GM18873 (cell line): ENCODE measurements around the gene TRIM65.

Experiments
- ATAC-seq: cut with Tn5 transposase; IDR thresholded peaks from one replicate; pipeline ENCODE4 v1.9.1; 2021; ENCODE audit warnings: mild to moderate bottlenecking, moderate library complexity, moderate number of reproducible peaks; ENCODE audit not compliant: unreplicated experiment, low FRiP score

The TRIM65 gene

GRCh38 chr17:75896415-75897159 is at the start of gene TRIM65:
Gene TRIM65, minus strand, starts transcription at chr17:75896951. Its CDS starts 14 bp downstream, at chr17:75896937.
- ATAC-seq = no peak

- no peak for ATAC-seq
These were observed 48.5 kb upstream of the TRIM65 start for GRCh38 chr17:75945211-75945610.

- ATAC-seq = no peak
These were observed 46.7 kb upstream of the TRIM65 start for GRCh38 chr17:75943491-75943890.

GRCh38 chr17:75942473-75942872 is 45.7 kb upstream of the TRIM65 start:
- ATAC-seq = no peak

GRCh38 chr17:75941442-75941819 is 44.7 kb upstream of the TRIM65 start:
- ATAC-seq = no peak

GRCh38 chr17:75940727-75941441 is 44.1 kb upstream of the TRIM65 start, which contains the start of gene FBF1:
Gene FBF1, minus strand, starts transcription at chr17:75941042. Its CDS starts 2,893 bp downstream, at chr17:75938149.
- ATAC-seq = peak; percentile 66

GRCh38 chr17:75937652-75938051 is 40.9 kb upstream of the TRIM65 start:
- ATAC-seq = no peak

- ATAC-seq = no peak
These were observed 37.1 kb upstream of the TRIM65 start for GRCh38 chr17:75933808-75934207.

- ATAC-seq = no peak
These were observed 36.1 kb upstream of the TRIM65 start for GRCh38 chr17:75932852-75933251.

GRCh38 chr17:75931062-75931461 is 34.3 kb upstream of the TRIM65 start:
- no peak for ATAC-seq

GRCh38 chr17:75927286-75927922 is 30.7 kb upstream of the TRIM65 start:
- ATAC-seq = no peak

GRCh38 chr17:75926456-75926855 is 29.7 kb upstream of the TRIM65 start:
- no peak for ATAC-seq

- no peak for ATAC-seq
These were observed 29.2 kb upstream of the TRIM65 start for GRCh38 chr17:75925912-75926311.

- no peak for ATAC-seq
These were observed 28.4 kb upstream of the TRIM65 start for GRCh38 chr17:75925103-75925502.

- ATAC-seq = no peak
These were observed 26.5 kb upstream of the TRIM65 start for GRCh38 chr17:75922963-75923874.

GRCh38 chr17:75922173-75922961 is 25.6 kb upstream of the TRIM65 start:
- ATAC-seq = no peak

GRCh38 chr17:75921596-75921995 is 24.8 kb upstream of the TRIM65 start:
- ATAC-seq = no peak

GRCh38 chr17:75920045-75920560 is 23.4 kb upstream of the TRIM65 start:
- ATAC-seq = no peak

- ATAC-seq = no peak
These were observed 22.9 kb upstream of the TRIM65 start for GRCh38 chr17:75919611-75920010.
